GM19463 (cell line): ENCODE measurements around the gene NPHP4.

Source experiments
- ATAC-seq: cut with Tn5 transposase; IDR thresholded peaks from one replicate; pipeline ENCODE4 v1.9.1; 2021; ENCODE audit warnings: mild to moderate bottlenecking, moderate library complexity; ENCODE audit not compliant: unreplicated experiment

The NPHP4 gene

DNA sequence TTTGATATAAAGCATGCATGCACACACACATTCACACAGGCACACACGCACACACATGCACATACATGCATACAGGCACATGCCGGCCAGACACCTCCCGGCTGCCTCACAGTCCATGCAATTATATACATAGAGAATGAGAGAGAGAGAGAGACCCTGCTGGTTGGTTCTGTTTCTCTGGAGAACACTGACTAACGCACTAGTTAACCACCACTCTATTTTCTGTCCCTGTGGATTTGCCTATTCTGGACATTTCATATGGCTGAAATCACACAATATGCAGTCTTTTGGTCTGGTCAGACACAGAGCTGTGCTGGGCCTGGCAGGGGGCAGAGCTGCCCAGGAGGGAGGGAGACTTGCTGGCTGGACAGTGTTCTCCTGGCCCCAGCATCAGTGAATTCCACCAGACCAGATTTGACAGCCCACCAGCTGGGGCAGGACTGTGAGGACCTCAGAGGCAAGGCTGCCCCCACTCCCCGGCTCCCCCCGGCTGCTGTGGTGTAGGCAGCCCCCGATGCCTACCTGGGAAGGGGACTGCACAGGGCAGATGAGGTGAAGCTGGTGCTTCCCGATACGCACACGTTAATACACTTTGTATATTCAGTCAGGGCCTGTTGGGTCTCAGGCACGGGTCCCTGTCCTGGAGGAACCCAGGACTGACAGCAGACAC, 152.2 kb downstream of the NPHP4 start:
- ATAC-seq = no peak

DNA sequence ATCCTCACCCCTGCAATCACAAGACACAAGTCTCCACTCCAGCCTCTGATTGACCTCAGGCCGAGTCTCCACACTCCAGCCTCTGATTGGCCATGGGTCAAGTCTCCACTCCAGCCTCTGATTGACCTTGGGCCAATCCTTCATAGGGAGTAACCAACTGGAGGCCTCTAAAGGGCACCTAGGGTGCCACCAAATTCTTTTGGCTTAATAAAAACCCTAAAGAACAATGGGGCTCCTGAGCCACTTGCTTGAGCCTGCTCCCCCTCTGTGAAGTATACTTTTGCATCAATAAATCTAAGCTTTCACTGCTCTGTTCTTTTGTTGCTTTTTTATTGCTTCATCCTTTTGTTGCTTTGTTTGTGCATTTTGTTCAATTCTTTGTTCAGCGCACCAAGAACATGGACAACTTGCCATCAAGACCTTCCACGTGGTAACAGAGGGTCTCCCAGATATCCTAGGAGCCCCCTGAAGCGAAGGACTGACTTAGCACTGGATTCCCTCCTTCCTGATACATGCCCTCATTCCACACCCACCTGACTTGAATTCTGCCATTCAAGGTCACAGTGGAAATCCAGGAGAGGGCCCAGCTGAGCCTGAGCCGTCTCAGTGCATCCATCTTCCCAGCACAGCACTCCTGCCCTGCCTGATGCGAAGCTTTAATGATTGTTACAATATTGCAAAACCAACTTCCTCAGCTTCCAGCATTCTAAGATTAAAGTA, 152.9 kb downstream of the NPHP4 start:
- no peak for ATAC-seq

DNA sequence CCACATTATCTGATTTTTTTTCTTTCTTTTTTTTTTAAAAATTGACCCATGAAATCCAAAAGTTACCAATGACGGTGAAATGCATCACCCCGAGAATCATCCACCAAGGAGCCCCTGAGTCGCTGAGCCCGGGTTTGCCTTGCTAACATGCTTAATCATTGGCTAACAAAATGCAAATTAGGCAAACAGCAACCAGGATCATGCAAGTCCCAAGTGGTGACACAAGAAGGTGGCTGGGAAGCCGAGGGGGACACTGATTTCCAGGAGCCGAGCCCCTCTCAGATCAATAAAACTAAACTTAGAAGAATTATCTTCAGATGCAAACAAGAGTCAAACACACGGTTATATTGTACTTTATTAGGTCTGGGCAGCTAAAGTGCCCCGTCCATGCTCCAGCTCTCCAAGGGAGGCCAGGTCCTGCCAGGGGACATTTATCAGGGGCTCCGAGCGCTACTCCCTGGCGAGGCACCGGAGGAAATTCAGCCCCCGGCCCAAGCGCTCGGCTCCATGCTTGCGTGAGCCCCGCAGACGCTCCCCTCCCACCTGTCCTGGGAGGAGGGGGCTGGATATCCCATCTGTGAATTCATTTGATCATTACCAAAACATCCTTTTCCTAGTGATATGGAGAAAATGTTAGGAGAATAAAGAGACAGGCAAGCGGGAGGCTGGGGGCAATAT, 154.1 kb downstream of the NPHP4 start:
- ATAC-seq = no peak

DNA sequence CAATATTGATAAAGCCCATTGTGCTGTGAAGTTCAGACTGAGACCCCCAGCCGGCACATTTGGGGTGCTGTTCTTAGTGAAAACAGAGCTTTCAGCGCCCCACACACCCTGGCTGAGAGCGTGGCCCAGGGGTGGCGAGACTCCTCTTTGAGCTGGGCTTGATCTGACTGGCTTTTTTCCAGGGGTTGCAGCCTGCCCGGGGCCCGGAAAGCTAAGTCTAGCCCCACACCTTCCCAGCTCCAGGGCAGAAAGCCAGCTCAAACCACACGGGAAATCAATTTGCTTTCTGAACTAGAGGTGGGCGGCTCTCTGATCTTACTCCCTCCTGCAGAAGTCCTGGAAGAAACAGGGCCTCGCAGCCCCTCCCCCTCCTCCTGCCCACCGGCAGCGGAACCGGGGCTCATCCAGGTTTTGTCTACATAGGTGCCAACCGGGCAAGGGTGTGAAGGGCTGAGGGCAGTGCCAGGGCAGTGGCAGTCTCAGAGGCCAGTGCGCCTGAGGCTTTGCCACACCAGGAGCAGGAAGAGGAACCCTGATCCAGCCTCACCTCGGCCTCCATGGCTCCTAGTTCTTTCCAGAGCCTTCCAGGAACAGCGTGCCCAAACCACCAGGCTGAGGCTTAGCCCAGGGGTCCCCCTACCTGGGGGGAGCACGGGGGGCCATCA, 155.3 kb downstream of the NPHP4 start:
- no peak for ATAC-seq

DNA sequence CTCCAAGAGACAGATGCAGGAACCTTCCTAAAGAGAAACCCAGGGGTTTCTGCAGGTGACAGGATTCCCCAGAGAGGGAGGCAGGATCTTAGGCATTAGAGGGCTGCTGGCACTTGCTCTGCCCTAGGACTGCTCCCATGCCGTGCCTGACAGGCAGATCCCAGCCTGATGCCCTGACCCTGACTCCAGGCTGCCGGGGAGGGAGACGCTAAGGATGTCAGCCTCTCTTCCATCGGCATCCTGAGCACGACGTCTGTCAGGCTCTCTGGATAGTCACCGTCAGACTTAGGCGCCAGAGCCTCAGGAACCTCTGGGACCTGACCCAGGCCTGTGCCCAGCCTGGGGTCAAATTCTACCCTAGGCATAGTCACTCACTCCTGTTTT, 157.1 kb downstream of the NPHP4 start:
- no peak for ATAC-seq

DNA sequence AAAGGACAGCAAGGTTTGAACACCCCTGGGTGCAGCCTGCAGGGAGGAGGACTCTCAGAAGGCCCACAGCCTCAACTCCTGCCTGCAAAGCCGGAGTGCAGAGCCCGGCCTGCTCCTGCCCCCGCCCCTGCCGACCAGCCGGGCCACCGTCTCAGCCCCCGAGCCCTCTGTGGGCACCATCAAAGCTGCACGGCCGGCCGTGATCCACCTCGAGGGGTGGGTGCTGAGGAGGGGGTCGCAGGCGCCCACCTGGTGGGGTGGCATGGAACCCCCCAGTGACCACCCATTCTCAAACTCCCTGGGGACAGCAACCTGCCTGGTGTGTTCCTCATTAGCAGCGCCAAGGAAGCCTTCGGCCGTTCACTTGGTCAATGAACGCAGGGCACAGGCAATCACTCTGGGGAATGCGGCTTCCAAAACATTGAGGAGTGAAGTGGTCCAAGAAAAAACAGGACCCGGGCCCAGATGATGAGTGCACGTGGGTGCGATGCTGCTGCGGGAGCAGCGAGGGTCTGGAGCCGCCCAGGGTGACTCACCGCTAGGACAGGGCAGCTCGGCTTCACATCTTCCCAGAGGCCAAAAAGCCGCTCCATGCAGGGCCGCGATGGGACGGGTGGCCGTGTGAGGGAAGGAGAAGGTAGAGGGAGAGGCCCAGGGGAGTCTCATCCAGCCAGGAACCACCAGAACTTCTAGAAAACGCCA, 157.6 kb downstream of the NPHP4 start:
- ATAC-seq = no peak

DNA sequence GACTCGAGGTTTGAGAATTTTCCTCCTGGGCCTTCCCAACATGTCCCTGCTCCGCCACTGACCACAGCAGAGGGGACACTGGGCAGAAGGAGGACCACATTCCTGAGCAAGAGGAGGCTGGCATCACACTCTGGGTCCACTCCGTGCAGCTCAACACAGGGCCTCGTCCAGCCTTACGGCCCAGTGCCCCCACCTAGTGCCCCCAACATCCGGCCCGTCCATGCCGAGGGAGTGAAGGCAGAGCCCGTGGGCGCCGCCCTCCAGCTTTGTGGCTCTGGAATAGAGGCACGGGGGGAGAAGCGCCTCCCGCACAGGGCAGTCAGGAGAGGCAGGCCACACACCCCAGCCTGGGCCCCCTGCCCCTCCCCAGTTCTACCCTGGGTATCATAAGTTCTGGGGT, 158.3 kb downstream of the NPHP4 start:
- ATAC-seq = no peak

DNA sequence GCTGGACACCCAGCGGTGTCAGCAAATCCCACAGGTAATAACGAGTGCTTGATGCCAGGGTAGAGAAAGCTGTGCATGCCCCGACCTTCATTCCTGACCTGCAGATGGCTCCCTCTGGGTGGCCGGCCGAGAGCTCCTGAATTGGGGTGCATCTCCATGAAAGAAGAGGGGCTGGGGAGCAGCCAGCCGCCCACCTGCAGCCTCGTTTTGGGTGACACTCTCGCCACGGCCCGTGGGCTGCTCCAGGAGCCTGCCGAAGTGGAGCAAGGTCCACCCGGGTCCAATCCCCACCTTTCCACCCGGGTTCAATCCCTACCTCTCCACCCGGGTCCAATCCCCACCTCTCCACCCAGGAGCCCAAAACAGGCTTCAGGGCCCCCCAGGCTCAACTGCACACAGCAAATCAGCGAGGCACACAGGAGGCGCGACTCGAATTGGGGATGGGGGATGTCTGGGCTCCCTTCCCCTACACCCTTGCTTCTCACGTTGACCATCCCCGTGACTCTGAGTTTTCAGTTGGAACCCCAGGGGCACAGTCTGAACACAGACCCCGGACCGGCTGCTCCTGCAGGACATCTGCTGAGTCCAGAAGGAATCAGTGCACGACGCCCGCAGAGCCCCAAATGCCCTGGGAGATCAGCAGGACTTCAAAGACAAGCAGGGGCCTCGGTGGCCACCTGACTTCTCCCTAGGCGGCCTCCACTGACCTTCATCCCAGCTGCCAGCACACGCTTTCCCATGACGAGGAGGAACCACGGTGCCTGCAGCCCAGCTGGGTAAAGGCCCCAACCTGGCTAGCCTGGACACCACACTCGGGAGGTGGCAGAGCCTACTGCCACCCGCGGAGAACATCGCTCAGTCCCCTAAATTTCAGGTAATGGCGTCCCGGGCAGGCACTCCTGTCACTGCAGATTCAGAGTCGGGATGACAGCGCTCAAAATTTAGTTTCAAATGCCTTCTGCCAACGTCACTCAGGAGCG, 159.0 kb downstream of the NPHP4 start:
- ATAC-seq = no peak

DNA sequence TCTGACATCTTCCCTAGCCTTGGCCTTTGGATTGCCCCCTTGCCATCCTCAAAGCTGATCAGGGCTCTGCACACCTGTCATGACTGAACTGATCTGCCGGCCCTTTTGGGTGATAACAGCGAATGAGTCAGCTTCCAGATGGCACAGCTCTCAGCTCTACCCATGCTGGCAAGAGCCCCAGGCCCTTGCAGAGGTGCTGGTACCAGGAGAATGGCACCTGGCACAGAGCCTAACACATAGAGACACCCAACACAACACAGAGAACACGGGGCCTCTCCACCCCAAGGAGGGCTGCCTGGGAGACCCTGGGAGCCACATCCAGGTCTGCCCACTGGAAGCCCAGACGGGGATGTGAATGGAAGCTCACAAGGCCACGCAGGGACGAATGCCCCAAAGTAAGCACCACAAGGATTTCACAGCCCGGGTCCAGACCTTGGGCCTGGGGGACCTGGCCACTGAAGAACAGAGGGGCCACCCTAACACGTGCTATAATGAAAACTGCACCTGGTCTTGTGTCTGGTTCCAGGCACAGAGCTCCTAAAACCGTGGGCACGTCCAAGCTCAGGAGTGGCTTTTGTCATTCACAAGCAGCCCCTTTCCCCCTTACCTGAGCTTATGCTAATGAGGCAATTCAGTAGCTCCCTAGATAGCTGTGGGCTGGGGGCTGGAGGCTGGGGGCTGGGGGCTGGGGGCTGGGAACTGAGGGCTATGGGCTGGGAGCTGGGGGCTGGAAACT, 160.5 kb downstream of the NPHP4 start:
- ATAC-seq = no peak

DNA sequence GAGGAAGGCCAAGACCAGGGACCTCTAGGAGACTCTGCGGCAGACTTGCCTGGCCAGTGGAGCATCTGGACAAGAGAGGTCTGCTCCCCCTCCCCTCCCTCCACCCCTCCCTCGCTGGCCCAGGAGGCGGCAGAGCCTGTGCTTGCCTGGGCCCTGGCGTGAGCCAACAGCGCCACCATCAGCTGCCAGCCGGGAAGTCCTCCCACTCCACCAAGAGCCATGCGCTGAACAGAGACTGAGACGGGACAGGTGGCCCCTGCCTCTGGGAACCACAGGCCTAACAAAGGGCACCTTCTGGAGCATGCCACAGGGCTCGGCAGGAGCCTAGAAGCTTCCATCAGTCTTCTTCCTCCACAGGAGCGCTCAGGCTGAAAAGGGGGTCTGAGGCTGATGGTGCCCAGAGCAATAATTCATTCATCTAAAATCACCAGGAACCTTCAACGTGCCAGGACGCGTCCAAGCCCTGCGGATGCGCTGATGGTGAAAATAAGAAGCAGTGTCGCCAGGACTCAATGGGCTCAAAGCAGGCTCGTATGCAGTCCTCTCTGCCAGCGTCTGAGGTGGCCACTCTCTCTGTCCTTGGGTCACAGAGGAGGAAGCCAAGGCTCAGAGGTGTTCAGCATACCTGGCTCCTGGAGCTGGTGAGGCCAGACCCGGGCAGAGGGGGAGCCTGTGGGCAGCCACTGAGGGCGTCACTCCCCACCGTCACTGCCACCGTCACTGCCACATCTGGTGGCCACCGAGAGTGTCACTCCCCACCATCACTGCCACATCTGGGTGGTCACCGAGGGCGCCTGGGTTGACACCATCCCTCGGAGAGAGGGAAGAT, 161.2 kb downstream of the NPHP4 start:
- no peak for ATAC-seq

DNA sequence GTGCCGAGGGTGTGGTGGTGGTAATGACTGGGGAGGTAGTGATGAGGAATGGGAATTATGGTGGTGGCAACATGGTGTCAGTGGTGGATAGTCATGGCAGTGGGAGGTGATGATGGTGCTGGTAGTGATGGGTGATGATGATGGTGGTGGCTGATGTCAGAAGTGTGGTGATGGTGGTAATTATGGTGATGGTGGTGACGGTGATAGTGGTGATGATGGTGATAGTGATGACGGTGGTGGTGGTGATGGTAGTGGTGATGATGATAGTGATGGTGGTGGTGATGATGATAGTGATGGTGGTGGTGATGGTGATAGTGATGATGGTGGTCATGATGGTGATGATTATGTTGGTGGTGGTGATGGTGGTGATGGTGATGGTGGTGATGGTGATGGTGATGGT, 162.8 kb downstream of the NPHP4 start:
- no peak for ATAC-seq

DNA sequence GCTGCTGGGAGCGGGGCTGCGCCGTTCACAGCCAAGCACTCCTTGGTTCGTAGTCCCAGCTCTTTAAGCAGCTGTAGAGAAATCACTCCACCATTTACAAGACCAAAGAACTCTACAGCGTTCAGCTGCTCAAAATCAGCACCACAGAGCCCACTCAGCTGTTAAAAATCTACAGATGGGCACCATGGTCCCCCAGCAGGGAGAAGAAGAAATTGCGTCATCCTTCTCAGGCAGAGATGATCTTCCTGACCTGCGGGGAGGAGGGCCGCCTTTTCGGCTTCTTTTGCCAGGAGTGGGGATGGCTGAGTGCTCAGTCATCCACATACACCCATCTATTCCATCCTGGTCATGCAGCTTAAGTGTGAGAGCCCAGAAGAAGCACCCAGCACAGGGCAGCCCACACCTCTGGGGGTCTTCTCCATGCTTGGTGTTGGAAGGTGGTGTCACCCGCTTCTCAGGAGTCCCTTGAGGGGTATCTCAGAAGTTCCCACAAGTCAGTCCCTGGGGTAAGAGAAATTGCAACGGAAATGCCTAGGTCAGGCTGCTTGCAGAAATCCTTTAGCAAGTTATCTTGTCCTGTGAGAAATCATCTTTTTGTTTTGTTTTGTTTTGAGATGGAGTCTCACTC, 163.8 kb downstream of the NPHP4 start:
- no peak for ATAC-seq

DNA sequence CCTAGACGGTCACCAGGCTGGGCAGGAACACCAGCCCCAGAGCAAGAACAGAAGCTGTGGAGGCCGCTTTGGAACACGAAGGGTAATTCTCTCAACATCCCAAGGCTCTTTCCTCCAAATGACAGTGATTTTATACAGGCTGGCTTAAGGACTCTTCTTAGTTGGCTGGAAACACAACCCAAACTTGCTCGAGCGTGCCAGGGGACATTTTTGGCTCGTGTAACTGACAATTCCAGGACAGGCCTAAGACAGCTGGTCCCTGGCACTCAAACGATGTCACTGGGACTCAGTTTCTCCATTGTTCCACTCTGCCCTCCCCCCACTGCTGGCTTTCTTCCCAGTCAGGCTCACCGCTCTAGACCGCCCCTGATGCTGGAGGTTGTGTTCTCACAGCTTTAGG, 164.7 kb downstream of the NPHP4 start:
- ATAC-seq = no peak

DNA sequence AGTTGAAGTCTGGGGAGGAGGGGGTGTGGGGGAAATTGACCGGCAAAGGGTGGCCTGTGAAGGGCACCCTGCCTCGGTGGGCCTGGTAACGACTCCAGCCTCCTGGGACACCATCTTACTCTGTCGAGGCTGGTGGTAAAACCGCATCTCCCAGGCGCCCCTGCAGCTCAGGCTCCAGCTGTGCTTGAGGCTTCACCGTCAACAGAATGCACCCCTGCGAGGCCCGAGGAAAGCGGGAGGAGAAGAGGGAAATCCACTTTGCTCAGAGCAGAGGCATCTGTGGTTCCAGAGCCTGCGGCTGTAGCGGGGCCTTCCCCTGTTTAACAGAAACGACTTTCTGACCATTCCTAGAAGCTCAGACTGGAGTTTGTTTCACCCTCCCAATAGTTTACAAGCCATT, 165.6 kb downstream of the NPHP4 start:
- no peak for ATAC-seq

DNA sequence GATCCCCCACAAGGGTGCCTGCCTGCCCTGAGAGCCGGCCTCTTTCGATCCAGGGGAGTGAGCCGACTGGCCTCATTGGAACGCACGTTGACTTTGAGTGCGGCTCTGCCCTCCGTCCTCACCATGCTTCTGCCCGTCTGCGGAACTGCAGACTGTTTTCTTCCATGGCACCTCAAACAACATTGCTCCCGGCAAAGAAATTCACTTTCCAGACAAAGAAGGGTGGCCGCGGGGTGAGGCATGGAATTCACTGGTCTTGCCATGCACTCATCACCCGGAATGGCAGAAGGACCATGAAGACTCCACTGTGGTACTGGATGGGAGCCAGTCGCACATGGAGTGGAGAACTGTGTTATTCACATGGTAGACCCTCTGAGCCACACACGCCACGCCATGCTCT, 169.5 kb downstream of the NPHP4 start:
- no peak for ATAC-seq

DNA sequence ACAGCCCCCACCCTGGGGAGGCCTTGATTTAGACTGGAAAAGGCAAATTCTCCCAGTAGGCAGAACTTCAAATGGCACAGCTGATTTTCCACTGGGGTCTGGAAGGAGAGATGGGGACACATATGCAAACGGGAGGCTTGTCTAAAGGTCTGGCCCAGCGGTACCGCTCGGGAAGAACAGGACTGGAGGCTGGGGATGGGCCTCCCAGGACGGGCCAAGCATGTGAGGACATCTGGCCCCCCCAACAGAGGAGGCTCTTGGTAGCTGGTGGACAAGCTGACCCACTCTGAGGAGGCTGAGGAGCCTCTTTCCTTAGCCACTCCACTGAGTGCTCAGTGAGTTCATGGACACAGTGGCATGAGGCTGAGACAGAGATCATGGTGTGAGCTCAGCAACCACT, 170.0 kb downstream of the NPHP4 start:
- no peak for ATAC-seq

DNA sequence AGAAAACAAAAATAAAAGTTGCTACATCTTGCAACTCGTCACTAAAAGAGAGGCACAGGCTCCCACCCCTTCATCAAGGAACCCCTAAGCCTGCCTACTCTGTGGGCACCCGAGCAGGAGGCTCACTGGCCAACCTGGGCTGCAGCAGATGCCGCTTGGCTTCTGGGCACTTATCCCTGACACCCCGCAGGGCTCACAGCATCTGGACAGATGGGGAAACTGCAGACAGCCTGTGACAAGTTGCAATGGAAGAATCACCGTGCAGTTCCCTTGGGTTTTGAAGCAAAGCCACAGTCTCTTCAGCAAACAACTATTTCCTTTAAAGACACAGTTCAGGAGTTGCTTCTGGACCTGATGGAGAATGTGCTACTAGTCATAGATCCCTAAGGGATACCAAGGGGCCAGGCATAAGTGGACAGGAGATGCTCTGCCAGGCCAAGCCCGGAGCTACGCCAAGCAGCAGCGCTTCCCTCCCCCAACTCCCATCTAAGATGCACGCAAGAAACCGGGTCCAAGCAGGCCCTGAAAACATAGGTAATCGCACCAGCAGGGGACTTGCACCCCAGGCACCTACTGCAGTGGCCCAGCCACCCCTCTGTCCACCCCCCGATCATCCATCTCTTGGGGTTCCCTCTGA, 170.6 kb downstream of the NPHP4 start:
- ATAC-seq = no peak
